SK-N-SH treated with all-trans-retinoic acid at 6 μM for 48 hours (cell line): ENCODE measurements around the gene APOBEC4.

Experiments used
- ATAC-seq: fragments of 200-7000 bp; cut with Tn5 transposase; 3 replicates; pipeline ENCODE4 v1.9.1; 2020; ENCODE audit warnings: mild to moderate bottlenecking, moderate library complexity
- ARNTL ChIP-seq: fragments of 450-650 bp; formaldehyde crosslinking; IDR thresholded peaks from 2 replicates; pipeline ENCODE4 v1.5.0; 2020; ENCODE audit warnings: low read depth, mild to moderate bottlenecking, moderate library complexity, borderline replicate concordance
- BACH2 ChIP-seq: fragments of 250-450 bp; sonication (Bioruptor Pico); IDR thresholded peaks from 2 replicates; pipeline ENCODE4 v1.9.0; 2021; ENCODE audit warnings: mild to moderate bottlenecking, borderline replicate concordance
- CSDC2 ChIP-seq: fragments of 250-450 bp; sonication (Bioruptor Pico); IDR thresholded peaks from 2 replicates; pipeline ENCODE4 v1.5.0; 2020; ENCODE audit warnings: mild to moderate bottlenecking, moderate library complexity
- ESRRG ChIP-seq: fragments of 250-450 bp; sonication (Bioruptor Pico); IDR thresholded peaks from 2 replicates; pipeline ENCODE4 v1.6.1; 2021; ENCODE audit warnings: mild to moderate bottlenecking
- GLIS3 ChIP-seq: fragments of 250-450 bp; sonication (Bioruptor Pico); IDR thresholded peaks from 2 replicates; pipeline ENCODE4 v1.5.0; 2020; ENCODE audit warnings: mild to moderate bottlenecking, moderate library complexity
- ISL1 ChIP-seq: fragments of 250-450 bp; sonication (Bioruptor Pico); IDR thresholded peaks from 2 replicates; pipeline ENCODE4 v2.1.2; 2022; ENCODE audit warnings: mild to moderate bottlenecking, moderate library complexity
- OSR1 ChIP-seq: fragments of 250-450 bp; sonication (Bioruptor Pico); IDR thresholded peaks from 2 replicates; pipeline ENCODE4 v1.8.0; 2022; ENCODE audit warnings: moderate library complexity, mild to moderate bottlenecking, inconsistent platforms
- PPARA ChIP-seq: fragments of 250-450 bp; sonication (Bioruptor Pico); IDR thresholded peaks from 2 replicates; pipeline ENCODE4 v1.5.0; 2020; ENCODE audit warnings: mild to moderate bottlenecking, borderline replicate concordance
- RARB ChIP-seq: fragments of 250-450 bp; sonication (Bioruptor Pico); IDR thresholded peaks from 2 replicates; pipeline ENCODE4 v1.8.0; 2021; ENCODE audit warnings: mild to moderate bottlenecking, moderate library complexity
- SNAI2 ChIP-seq: fragments of 250-450 bp; sonication (Bioruptor Pico); IDR thresholded peaks from 2 replicates; pipeline ENCODE4 v1.5.0; 2020; ENCODE audit warnings: mild to moderate bottlenecking, moderate library complexity
- TCF4 ChIP-seq: fragments of 250-450 bp; sonication (Bioruptor Pico); IDR thresholded peaks from 2 replicates; pipeline ENCODE4 v1.8.0; 2021; ENCODE audit warnings: mild to moderate bottlenecking, moderate library complexity, borderline replicate concordance
- TOX ChIP-seq: fragments of 250-450 bp; sonication (Bioruptor Pico); IDR thresholded peaks from 2 replicates; pipeline ENCODE4 v1.8.0; 2021; ENCODE audit warnings: mild to moderate bottlenecking, moderate library complexity, borderline replicate concordance
- ZC3H10 ChIP-seq: fragments of 250-450 bp; sonication (Bioruptor Pico); IDR thresholded peaks from 2 replicates; pipeline ENCODE4 v1.5.1; 2021; ENCODE audit warnings: mild to moderate bottlenecking, moderate library complexity
- ZFP3 ChIP-seq: fragments of 250-450 bp; sonication (Bioruptor Pico); IDR thresholded peaks from 2 replicates; pipeline ENCODE4 v1.5.0; 2020; ENCODE audit warnings: mild to moderate bottlenecking, moderate library complexity
- ZFP30 ChIP-seq: fragments of 450-650 bp; formaldehyde crosslinking; IDR thresholded peaks from 2 replicates; pipeline ENCODE4 v1.5.0; 2022; ENCODE audit warnings: mild to moderate bottlenecking, moderate library complexity
- ZNF565 ChIP-seq: fragments of 450-650 bp; formaldehyde crosslinking; conservative IDR thresholded peaks from 2 replicates; pipeline ENCODE4 v1.5.0; 2020; ENCODE audit warnings: low read depth, mild to moderate bottlenecking, moderate library complexity
- ZNF70 ChIP-seq: fragments of 450-650 bp; formaldehyde crosslinking; IDR thresholded peaks from 2 replicates; pipeline ENCODE4 v1.5.0; 2020; ENCODE audit warnings: mild to moderate bottlenecking, moderate library complexity
- ZNF8 ChIP-seq: fragments of 450-650 bp; formaldehyde crosslinking; IDR thresholded peaks from 2 replicates; pipeline ENCODE4 v1.5.0; 2020; ENCODE audit warnings: mild to moderate bottlenecking, moderate library complexity
- TF ChIP-seq, protein P1 (sequence below): fragments of 250-450 bp; sonication (Bioruptor Pico); IDR thresholded peaks from 2 replicates; pipeline ENCODE4 v1.8.0; 2021; ENCODE audit warnings: low read depth, mild to moderate bottlenecking, moderate library complexity, borderline replicate concordance
- TF ChIP-seq, protein P2 (sequence below): fragments of 250-450 bp; sonication (Bioruptor Pico); IDR thresholded peaks from 2 replicates; pipeline ENCODE4 v1.5.0; 2020; ENCODE audit warnings: mild to moderate bottlenecking, moderate library complexity
- TF ChIP-seq, protein P3 (sequence below): fragments of 250-450 bp; sonication (Bioruptor Pico); IDR thresholded peaks from 2 replicates; pipeline ENCODE4 v1.5.1; 2021; ENCODE audit warnings: mild to moderate bottlenecking, moderate library complexity
- TF ChIP-seq, protein P4 (sequence below): fragments of 250-450 bp; sonication (Bioruptor Pico); IDR thresholded peaks from 2 replicates; pipeline ENCODE4 v1.5.1; 2020; ENCODE audit warnings: low read depth, mild to moderate bottlenecking, moderate library complexity

APOBEC4 gene

DNA sequence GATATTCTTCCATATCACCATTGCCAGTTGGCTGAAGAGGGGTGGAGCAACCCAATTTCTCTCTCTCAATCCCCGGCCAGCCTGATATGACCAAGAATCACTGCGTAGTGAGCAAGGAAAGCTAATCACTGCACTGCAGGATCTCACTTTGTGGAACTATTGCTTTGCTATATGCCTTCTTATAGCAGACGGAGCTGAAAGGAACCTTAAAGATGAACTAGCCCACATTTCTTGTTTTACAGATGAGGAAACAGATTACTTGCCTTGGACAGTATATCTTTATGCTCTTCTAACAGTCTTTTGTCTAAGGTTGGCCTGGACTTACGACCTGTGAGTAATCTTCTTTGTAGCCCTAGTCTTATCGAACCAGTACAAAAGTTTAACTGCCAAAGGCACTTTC lies 7.6 kb downstream of the APOBEC4 start:
- no peak for TF ChIP-seq GLIS3 (CRISPR knock-in tag)
- TF ChIP-seq SNAI2 (CRISPR knock-in tag) = no peak
- TF ChIP-seq ZFP3 = no peak
- TF ChIP-seq, protein P1, sequence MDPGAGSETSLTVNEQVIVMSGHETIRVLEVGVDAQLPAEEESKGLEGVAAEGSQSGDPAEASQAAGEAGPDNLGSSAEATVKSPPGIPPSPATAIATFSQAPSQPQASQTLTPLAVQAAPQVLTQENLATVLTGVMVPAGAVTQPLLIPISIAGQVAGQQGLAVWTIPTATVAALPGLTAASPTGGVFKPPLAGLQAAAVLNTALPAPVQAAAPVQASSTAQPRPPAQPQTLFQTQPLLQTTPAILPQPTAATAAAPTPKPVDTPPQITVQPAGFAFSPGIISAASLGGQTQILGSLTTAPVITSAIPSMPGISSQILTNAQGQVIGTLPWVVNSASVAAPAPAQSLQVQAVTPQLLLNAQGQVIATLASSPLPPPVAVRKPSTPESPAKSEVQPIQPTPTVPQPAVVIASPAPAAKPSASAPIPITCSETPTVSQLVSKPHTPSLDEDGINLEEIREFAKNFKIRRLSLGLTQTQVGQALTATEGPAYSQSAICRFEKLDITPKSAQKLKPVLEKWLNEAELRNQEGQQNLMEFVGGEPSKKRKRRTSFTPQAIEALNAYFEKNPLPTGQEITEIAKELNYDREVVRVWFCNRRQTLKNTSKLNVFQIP (CRISPR knock-in tag) = no peak
- TF ChIP-seq ZNF70 (CRISPR knock-in tag) = no peak
- TF ChIP-seq ZC3H10 = no peak
- TF ChIP-seq TCF4 (CRISPR knock-in tag) = no peak
- TF ChIP-seq BACH2 = no peak
- no peak for TF ChIP-seq CSDC2
- no peak for TF ChIP-seq ISL1 (CRISPR knock-in tag)
- TF ChIP-seq ARNTL (CRISPR knock-in tag) = no peak
- TF ChIP-seq, protein P2, sequence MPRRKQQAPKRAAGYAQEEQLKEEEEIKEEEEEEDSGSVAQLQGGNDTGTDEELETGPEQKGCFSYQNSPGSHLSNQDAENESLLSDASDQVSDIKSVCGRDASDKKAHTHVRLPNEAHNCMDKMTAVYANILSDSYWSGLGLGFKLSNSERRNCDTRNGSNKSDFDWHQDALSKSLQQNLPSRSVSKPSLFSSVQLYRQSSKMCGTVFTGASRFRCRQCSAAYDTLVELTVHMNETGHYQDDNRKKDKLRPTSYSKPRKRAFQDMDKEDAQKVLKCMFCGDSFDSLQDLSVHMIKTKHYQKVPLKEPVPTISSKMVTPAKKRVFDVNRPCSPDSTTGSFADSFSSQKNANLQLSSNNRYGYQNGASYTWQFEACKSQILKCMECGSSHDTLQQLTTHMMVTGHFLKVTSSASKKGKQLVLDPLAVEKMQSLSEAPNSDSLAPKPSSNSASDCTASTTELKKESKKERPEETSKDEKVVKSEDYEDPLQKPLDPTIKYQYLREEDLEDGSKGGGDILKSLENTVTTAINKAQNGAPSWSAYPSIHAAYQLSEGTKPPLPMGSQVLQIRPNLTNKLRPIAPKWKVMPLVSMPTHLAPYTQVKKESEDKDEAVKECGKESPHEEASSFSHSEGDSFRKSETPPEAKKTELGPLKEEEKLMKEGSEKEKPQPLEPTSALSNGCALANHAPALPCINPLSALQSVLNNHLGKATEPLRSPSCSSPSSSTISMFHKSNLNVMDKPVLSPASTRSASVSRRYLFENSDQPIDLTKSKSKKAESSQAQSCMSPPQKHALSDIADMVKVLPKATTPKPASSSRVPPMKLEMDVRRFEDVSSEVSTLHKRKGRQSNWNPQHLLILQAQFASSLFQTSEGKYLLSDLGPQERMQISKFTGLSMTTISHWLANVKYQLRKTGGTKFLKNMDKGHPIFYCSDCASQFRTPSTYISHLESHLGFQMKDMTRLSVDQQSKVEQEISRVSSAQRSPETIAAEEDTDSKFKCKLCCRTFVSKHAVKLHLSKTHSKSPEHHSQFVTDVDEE = no peak
- TF ChIP-seq PPARA (CRISPR knock-in tag) = no peak
- TF ChIP-seq ESRRG (CRISPR knock-in tag) = no peak
- no peak for TF ChIP-seq TOX (CRISPR knock-in tag)
- ATAC-seq = no peak

DNA sequence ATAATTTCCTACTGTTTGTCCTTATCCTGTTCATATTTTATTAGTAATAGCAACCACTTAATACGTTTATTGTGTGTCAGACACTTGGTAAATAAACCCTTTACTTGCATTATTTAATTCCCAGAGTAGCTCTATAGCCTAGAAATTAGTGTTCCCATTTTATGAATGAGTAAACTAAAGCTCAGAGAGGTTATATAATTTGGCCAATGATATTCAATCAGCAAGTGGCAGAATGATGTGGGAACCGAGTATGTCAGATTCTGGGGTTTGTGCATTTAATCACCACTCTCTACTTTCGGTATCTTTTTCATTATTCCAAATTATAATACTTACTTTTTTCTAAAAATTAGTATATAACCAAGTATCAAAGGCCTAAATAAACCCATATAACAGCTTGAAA lies 10.9 kb downstream of the APOBEC4 start:
- ATAC-seq = no peak
- no peak for TF ChIP-seq ARNTL (CRISPR knock-in tag)
- TF ChIP-seq RARB (CRISPR knock-in tag) = no peak
- TF ChIP-seq ESRRG (CRISPR knock-in tag) = no peak
- no peak for TF ChIP-seq ISL1 (CRISPR knock-in tag)
- TF ChIP-seq, all 23 proteins: peak for 0

DNA sequence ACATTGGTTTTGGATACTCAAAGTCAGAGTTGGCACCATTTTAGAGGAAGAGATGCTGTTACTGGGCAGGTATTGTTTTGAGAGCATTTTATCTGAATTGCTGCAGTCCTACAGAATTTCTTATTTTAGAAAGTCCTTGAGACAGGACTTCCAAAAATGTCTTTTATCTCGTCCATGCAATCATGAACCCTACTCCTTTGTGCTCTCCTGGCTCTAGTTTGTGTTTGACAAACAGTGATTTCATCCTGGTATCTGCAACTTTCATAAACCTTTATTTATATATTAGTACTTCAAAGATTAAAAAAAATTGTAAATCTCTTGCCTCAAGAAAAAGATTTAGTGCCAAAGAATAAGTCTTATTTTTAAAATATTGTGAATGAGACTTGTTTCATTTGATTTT lies 12.9 kb downstream of the APOBEC4 start:
- TF ChIP-seq PPARA (CRISPR knock-in tag) (no peak), ZNF70 (CRISPR knock-in tag) (no peak), ZC3H10 (no peak), ZNF565 (CRISPR knock-in tag) (no peak), CSDC2 (no peak), GLIS3 (CRISPR knock-in tag) (no peak), ZNF8 (CRISPR knock-in tag) (no peak), RARB (CRISPR knock-in tag) (no peak), TCF4 (CRISPR knock-in tag) (no peak), TOX (CRISPR knock-in tag) (no peak), ESRRG (CRISPR knock-in tag) (no peak), ARNTL (CRISPR knock-in tag) (no peak), OSR1 (no peak), SNAI2 (CRISPR knock-in tag) (no peak), BACH2 (no peak), ZFP30 (CRISPR knock-in tag) (no peak)
- TF ChIP-seq, protein P1 (CRISPR knock-in tag) = no peak
- TF ChIP-seq, protein P2 = no peak
- TF ChIP-seq, protein P3, sequence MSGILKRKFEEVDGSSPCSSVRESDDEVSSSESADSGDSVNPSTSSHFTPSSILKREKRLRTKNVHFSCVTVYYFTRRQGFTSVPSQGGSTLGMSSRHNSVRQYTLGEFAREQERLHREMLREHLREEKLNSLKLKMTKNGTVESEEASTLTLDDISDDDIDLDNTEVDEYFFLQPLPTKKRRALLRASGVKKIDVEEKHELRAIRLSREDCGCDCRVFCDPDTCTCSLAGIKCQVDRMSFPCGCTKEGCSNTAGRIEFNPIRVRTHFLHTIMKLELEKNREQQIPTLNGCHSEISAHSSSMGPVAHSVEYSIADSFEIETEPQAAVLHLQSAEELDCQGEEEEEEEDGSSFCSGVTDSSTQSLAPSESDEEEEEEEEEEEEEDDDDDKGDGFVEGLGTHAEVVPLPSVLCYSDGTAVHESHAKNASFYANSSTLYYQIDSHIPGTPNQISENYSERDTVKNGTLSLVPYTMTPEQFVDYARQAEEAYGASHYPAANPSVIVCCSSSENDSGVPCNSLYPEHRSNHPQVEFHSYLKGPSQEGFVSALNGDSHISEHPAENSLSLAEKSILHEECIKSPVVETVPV (CRISPR knock-in tag) = no peak
- TF ChIP-seq, protein P4, sequence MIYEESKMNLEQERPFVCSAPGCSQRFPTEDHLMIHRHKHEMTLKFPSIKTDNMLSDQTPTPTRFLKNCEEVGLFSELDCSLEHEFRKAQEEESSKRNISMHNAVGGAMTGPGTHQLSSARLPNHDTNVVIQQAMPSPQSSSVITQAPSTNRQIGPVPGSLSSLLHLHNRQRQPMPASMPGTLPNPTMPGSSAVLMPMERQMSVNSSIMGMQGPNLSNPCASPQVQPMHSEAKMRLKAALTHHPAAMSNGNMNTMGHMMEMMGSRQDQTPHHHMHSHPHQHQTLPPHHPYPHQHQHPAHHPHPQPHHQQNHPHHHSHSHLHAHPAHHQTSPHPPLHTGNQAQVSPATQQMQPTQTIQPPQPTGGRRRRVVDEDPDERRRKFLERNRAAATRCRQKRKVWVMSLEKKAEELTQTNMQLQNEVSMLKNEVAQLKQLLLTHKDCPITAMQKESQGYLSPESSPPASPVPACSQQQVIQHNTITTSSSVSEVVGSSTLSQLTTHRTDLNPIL (CRISPR knock-in tag) = no peak
- no peak for ATAC-seq
